ENCODE results near the gene CCNH. TPM values are rescaled to one million over a fixed set of nuclear protein-coding genes. Genes with fewer than 3 reads are reported as not detected.

The CCNH gene
- total RNA-seq, 1 experiment from 2014 or later, result 38.3 TPM

DNA sequence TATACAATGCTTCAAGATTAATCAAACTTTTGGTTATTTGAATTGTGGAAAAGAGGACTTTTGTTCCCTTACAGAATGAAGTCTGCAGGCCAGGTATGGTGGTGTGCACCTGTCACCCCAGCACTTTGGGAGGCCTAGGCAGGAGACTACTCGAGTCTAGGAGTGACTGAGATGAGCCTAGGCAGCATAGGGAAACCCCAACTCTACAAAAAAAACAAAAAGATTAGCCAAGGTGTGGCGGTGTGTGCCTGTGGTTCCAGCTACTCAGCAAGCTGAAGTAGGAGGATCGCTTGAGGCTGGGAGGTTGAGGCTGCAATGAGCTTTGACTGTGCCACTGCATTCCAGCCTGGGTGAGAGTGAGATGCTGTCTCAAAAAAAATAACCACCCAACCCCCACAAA lies 9.3 kb downstream of the CCNH start:
- no peak overlapping the region for H4K8ac ChIP-seq (replicated peaks; ENCODE audit: insufficient read length, low read depth, low read length)
- Mint-ChIP-seq H3K4me1 (no peaks in the 10 kb centered on the region), H3K9me3 (peaks cover 4 to 5% of the 10 kb centered on the region in 2 experiments; a peak in 3 of 5 replicates), H3K27ac (no peak overlapping the region), H3K4me3 (no peak overlapping the region), H3K36me3 (ENCODE audit: insufficient read depth in 1 of 3, low read depth in 3 of 3) (peaks cover 53 to 92% (median 80%) of the 10 kb centered on the region in 3 experiments), H3K27me3 (ENCODE audit: low read depth) (no peaks in the 10 kb centered on the region)
- H3K4ac ChIP-seq (ENCODE audit: low read depth, low read length), result no peak overlapping the region
- H3K4me2 ChIP-seq (ENCODE audit: insufficient read depth, insufficient read length, low read length), result no peak overlapping the region
- no peaks in the 10 kb centered on the region for H4K20me1 ChIP-seq (ENCODE audit: control insufficient read depth, insufficient read depth, insufficient read length)
- H3K27ac ChIP-seq (ENCODE audit: insufficient read length, low read depth, low read length), result no peak overlapping the region
- no peak overlapping the region for H2BK5ac ChIP-seq (ENCODE audit: insufficient read length, low read length)
- TF ChIP-seq CTCF (conservative IDR thresholded peaks at IDR 0.05), result no peak
- H3K9me3 ChIP-seq (ENCODE audit: control insufficient read depth, low read depth, low read length), result no peaks in the 10 kb centered on the region
- no peaks in the 10 kb centered on the region for H3K27me3 ChIP-seq (ENCODE audit: insufficient read depth, low read length)
- WGBS (ENCODE audit: extremely low coverage, insufficient read length, low lambda C conversion rate), result no CpG with 5 or more reads among the region's 3 CpGs
- no peak overlapping the region for H2BK15ac ChIP-seq (ENCODE audit: low read depth, low read length)
- no peak overlapping the region for H3K23ac ChIP-seq (ENCODE audit: insufficient read length, low read depth, low read length)
- H4K5ac ChIP-seq (ENCODE audit: insufficient read length, low read depth, low read length), result no peak overlapping the region
- no peaks in the 10 kb centered on the region for H3K79me2 ChIP-seq (ENCODE audit: insufficient read depth, low read length)
- no peak overlapping the region for H3K9ac ChIP-seq (ENCODE audit: extremely low read depth, insufficient read length, low read length)
- H2AK5ac ChIP-seq (ENCODE audit: insufficient read length, low read length), result no peak overlapping the region
- no peak overlapping the region for H2BK20ac ChIP-seq (ENCODE audit: low read depth, low read length, poor library complexity, severe bottlenecking)
- no peak overlapping the region for H2BK120ac ChIP-seq (ENCODE audit: low read depth, low read length, poor library complexity, severe bottlenecking)
- no peaks in the 10 kb centered on the region for H3K23me2 ChIP-seq (ENCODE audit: insufficient read length, low read depth, low read length, poor library complexity, severe bottlenecking)
- H3K4me1 ChIP-seq (ENCODE audit: insufficient read depth, low read length), result no peaks in the 10 kb centered on the region
- H3K56ac ChIP-seq (ENCODE audit: insufficient read length, low read depth, low read length), result no peak overlapping the region
- no peaks in the 10 kb centered on the region for H3K79me1 ChIP-seq (ENCODE audit: insufficient read depth, low read depth, low read length, poor library complexity, severe bottlenecking)
- H4K91ac ChIP-seq (ENCODE audit: insufficient read length, low read depth, low read length), result no peak overlapping the region
- H2BK12ac ChIP-seq (ENCODE audit: insufficient read length, low read depth, low read length), result no peak overlapping the region
- no peak overlapping the region for H3T11ph ChIP-seq (ENCODE audit: low read length)
- no peak overlapping the region for H3K18ac ChIP-seq (ENCODE audit: insufficient read length, low read depth, low read length)
- H2AFZ ChIP-seq (ENCODE audit: low read length), result no peak overlapping the region
- no peak overlapping the region for H3K14ac ChIP-seq (ENCODE audit: insufficient read depth, low read length)
- DNase-seq, result no peak

Measured in H9 (cell line).